CD4-positive, alpha-beta T cell treated with Interleukin-10 for 1 hour (primary cell): ENCODE results near the gene MKRN2.
"Not testable (repeated sequence)": the region's sequence is repeated elsewhere in the genome, so short reads cannot be mapped to it uniquely, and the experiment has no call there.

Source experiments
- DNase-seq: peaks from one replicate; pipeline ENCODE4 v3.0.0-alpha.2; 2020

Gene MKRN2

DNA sequence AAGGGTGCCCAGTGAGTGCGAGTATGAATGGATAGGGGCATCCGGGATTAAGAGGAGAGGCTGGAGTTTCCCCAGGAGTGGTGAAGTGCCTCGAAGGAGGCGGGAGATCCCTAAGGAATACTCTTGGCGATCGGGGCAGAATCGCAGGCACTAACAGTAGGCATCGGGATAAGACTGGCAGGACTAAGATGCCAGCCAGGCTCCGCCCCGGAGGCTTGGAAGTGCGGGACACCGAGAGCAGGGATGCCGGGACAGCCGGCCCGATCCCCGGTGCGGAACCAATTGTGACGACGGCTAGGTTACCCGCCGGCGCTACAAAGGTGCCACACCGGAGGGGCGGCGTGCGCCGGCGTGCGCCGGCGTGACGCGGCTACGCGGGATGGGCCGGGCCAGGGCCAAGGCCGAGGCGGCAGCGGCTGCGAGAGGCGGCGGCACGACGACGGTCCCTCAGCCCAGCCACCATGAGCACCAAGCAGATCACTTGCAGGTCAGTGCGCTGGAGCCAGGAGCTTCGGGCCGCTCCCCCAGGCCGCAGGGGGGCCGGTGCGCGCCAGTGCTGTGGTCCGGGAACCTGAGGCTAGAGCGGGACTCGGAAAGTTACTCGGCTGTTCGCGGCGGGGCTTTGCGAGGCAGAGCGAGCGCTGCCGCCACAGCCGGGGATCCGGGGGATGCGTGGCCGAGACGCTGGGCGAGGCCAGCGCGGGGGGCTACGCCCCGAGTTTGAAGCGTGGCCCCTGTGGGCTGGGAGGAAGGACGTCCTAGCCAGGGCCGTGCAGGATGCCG is at the start of gene MKRN2:
Gene MKRN2, plus strand, starts transcription at position 398 of the 783 bp plus-strand sequence. Its CDS starts 64 bp downstream, at position 462.
- DNase-seq = peak; percentile 87

DNA sequence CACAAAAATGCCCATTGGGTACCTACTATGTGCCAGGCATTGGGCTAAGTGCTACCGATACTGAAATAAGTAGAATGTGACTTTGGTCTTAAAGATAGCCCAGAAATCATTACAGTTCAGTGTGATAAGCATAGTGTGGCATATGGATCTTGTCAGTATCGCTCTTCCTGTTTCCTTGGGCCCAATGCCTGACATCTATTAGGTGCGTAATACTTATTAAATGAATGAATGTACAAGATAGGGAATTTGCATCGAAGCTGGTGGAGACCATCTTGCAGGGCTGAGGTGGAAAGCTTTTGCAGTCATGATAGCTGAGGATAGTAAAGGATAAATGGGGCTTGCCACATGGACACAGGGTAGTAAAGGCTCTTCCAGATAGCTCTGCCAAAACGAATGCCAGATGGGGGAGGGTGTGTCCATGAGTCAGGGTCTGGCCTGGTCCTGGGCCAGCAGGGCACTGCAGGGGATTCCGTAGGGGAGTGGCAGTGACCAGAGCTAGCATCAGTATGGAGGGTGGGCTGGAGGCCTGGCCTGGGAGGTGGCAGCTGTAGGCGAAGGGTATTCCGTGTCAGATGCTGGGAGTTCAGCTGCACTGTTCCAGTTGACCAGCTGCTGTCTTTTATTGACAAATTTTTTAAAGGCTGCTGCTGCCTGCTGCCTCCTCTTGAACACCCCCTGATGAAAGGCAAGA is 49.2 kb upstream of the MKRN2 start:
- no peak for DNase-seq

- DNase-seq = no peak
These were observed 48.6 kb upstream of the MKRN2 start for GRCh38 chr3:12508291-12508700.

DNA sequence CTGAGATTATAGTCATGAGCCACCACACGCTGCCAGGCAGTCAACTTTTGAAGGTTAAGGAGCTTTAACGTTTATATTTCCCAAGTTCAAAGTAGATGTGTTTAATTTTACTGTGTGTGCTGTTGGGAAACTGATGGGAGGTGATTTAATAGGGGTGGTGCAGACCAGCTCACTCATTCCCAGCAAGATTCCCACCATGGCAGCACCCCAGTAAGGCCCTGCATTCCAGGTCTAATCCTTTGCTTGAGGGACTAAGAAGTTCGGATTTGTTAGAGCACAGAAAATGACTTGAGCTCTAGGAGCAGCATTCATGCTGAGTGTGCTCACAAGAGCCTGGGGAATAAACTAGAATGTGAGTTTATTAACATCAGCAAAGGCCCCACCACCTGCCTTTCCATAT is 47.4 kb upstream of the MKRN2 start:
- DNase-seq = no peak

DNA sequence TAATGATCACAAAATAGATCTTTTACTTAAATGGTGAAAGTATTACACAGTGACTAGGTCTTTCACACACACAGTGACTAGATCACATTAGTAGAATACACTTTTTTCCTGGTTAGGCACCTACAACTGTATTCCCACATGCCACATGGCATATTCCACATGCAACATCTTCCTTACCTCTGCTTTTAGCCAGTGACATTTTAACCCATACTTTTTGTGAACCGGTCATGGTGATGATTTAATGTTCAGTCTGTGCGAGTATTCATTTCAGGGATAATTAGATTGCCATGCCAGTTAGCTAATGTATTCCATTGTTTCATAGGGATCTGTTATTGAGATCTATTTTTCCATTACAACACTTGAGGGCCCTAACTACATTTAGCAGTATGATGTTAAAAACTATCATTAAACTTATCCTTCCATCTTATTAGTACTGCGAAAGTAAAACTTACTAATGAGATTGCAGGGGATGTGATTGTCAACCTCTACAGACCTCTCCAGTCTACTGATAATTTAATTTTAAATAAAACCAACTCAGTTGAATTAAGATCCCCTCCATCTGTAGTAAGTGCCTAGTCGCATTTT is 44.3 kb upstream of the MKRN2 start:
- no peak for DNase-seq

GRCh38 chr3:12513694-12514446 is 43.0 kb upstream of the MKRN2 start:
- DNase-seq = no peak

DNA sequence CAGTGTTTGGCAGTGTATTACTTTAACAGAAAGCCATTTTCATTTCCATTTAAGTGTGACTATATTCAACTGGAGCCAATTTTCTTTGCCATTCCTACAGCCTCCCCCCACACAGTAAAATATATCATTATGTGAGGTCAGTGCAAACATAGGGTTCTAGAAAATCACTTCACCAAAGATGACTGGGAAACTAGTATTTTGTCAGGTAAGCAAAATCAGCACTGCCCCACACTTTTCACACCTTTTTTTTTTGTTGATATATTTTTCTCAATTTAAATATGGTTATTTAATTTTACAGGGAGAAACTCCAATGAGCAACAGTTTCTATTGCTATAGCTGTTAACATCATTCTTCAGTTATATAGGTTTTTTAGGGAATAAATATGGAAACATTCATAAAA is 41.3 kb upstream of the MKRN2 start:
- no peak for DNase-seq

DNA sequence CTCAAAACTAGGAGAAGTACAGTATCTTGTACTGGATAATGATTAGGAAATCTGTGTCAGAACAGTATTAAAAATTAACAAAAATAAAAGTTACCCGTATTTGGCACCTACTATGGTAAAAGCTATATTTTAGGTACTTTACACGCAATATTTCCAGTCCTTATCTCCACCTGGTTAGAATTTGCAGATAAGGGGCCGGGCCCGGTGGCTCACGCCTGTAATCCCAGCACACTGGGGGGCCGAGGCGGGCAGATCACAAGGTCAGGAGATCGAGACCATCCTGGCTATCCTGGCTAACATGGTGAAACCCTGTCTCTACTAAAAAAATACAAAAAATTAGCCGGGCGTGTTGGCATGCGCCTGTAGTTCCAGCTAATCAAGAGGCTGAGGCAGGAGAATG is 40.0 kb upstream of the MKRN2 start:
- no peak for DNase-seq

GRCh38 chr3:12518261-12519028 is 38.4 kb upstream of the MKRN2 start:
- DNase-seq = no peak

- no peak for DNase-seq
These were observed 35.9 kb upstream of the MKRN2 start for GRCh38 chr3:12521010-12521409.

- no peak for DNase-seq
These were observed 34.2 kb upstream of the MKRN2 start for GRCh38 chr3:12522721-12523120.

GRCh38 chr3:12527757-12528143 is 29.1 kb upstream of the MKRN2 start:
- no peak for DNase-seq

DNA sequence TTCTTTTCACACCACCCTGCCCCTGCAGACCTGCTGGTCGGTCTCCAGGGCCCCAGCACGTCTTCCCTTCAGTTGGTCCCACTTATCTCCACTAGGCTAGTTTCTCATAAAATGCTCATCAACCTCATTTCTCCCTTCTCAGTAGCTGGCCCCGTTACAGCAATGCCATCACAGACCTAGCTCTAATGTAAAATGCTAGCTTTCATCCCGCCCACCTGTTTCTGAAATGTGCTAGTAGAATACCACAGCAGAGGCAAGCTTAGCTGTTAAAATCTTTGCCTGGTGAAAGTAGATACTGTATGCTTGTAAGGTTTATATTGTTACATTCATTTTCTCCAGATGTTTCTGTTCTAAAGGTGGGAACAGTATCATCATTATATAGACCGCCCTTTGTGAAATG is 24.7 kb upstream of the MKRN2 start:
- no peak for DNase-seq

- no peak for DNase-seq
These were observed 20.5 kb upstream of the MKRN2 start for GRCh38 chr3:12536423-12536822.

DNA sequence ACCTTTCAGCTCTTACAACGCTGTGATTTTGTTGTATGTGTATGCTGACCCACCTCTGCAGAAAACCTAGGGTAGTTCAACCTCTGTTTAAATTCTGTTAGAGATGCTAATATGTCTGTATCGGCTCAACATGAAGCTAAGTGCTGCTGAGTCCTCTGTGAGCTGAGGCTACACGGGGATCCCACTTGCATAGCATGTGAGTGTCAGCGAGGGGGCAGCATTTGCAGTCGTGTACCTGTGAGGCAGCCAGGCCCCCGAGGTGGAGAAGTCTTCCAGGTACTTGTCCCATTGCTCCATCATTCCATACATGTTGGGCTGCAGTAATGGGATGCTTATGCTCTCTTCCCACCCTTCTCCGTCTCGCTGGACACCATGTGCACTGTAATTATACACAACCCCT is 15.3 kb upstream of the MKRN2 start:
- no peak for DNase-seq

- not testable (repeated sequence) for DNase-seq
These were observed 13.4 kb upstream of the MKRN2 start for GRCh38 chr3:12543497-12543896.

- no peak for DNase-seq
These were observed 12.0 kb upstream of the MKRN2 start for GRCh38 chr3:12544652-12545472.

DNA sequence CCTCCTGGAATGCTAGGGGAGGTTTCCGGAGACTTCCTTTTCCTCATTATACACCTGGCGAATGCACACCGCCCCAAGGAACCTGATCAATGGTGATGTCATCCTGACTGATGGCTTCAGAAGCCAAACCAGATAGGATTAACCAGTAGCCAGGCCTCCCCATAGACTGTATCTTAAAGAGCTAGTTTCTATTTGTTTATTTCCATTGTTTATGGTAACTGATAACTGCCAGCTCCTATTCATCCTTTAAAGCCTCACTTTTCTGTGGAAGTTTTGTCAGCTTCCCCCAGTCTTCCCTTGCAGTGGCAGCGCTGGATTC is 11.5 kb upstream of the MKRN2 start, which contains the start of gene MKRN2OS:
Gene MKRN2OS, minus strand, starts transcription at position 27 of the 319 bp plus-strand sequence. CDS start 35 bp downstream, outside the sequence.
- DNase-seq = no peak

DNA sequence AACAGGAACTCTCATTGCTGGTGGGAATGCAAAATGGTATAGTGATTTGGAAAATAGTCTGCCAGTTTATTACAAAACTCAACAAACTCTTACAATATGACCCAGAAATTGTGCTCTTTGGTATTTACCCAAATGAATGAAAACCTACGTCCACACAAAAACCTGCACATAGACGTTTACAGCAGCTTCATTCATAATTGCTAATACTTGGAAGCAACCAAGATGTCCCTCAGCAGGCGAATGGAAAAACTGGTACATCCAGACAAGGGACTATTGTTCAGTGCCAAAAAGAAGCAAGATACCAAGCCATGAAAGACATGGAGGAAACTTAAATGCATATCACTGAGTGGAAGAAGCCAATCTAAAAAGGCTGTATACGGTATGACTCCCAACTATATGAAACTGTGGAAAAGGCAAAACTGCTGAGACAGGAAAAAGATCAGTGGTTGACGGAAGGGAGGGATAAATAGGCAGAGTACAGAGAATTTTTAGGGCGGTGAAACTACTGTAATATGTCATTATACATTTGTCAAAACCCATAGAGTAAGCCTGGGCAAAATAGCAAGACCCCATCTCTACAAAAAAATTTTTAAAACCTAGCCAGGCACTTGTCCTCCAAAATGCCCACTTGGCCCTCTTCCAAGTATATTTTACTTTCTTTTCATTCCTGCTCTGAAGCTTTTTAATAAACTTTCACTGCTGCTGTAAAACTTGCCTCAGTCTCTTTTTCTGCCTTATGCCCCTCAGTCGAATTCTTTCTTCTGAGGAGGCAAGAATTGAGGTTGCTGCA is 6.7 kb upstream of the MKRN2 start:
- no peak for DNase-seq

GRCh38 chr3:12553921-12554391 is 2.9 kb upstream of the MKRN2 start:
- DNase-seq = no peak

GRCh38 chr3:12556314-12556689 is 585 bp upstream of the MKRN2 start:
- DNase-seq = peak; percentile 16
